ENCODE data around the gene ACYP1. TPM values are rescaled to one million over a fixed set of nuclear protein-coding genes. Genes with fewer than 3 reads are reported as not detected.
"Not testable (repeated sequence)": the region's sequence is repeated elsewhere in the genome, so short reads cannot be mapped to it uniquely, and the experiment has no call there.

The ACYP1 gene
- total RNA-seq, 1 experiment from 2014 or later: 10.8 TPM

GRCh38 chr14:75079521-75079920 lies 15.7 kb upstream of the ACYP1 start:
- no peak for DNase-seq
- H3K27me3 ChIP-seq: no peaks in the 10 kb centered on the region
- no peaks in the 10 kb centered on the region for H3K9me3 ChIP-seq
- no peak overlapping the region for H3K4me3 ChIP-seq
- no peaks in the 10 kb centered on the region; the same call in 1 of the 2 replicates for H3K36me3 ChIP-seq

GRCh38 chr14:75077794-75078193 lies 14.0 kb upstream of the ACYP1 start:
- Histone ChIP-seq H3K27me3 (no peaks in the 10 kb centered on the region), H3K9me3 (no peaks in the 10 kb centered on the region), H3K36me3 (no peaks in the 10 kb centered on the region), H3K4me3 (no peak overlapping the region)
- no peak for DNase-seq

- H3K9me3 ChIP-seq: no peaks in the 10 kb centered on the region
- no peak for DNase-seq
- H3K27me3 ChIP-seq: no peaks in the 10 kb centered on the region
- no peak overlapping the region for H3K4me3 ChIP-seq
- H3K36me3 ChIP-seq: no peaks in the 10 kb centered on the region
These were observed 6.6 kb upstream of the ACYP1 start for GRCh38 chr14:75070383-75070782.

- Histone ChIP-seq H3K36me3 (no peaks in the 10 kb centered on the region), H3K27me3 (no peaks in the 10 kb centered on the region)
- no peak for DNase-seq
These were observed 6.0 kb upstream of the ACYP1 start for GRCh38 chr14:75069811-75070145.

GRCh38 chr14:75069121-75069810 lies 5.4 kb upstream of the ACYP1 start, which contains the start of gene ZC2HC1C:
Gene ZC2HC1C (plus strand): TSS chr14:75069641. CDS start chr14:75070574, 933 bp downstream.
- H3K4me3 ChIP-seq: peak within 1 kb of the TSS; percentile 45
- no peaks in the 10 kb centered on the region for H3K9me3 ChIP-seq
- DNase-seq: peak; percentile 87
- H3K36me3 ChIP-seq: no peaks in the 10 kb centered on the region
- no peaks in the 10 kb centered on the region for H3K27me3 ChIP-seq

More at GRCh38 chr14:75069811-75070145, 6.0 kb upstream of the ACYP1 start:
- H3K9me3 ChIP-seq: no peaks in the 10 kb centered on the region
- H3K4me3 ChIP-seq: peak overlapping the region; percentile 45

GRCh38 chr14:75068294-75069120 lies 4.7 kb upstream of the ACYP1 start:
- DNase-seq: no peak
- no peaks in the 10 kb centered on the region for H3K27me3 ChIP-seq
- no peaks in the 10 kb centered on the region for H3K9me3 ChIP-seq
- H3K36me3 ChIP-seq: no peaks in the 10 kb centered on the region
- H3K4me3 ChIP-seq: peak overlapping the region; percentile 45

GRCh38 chr14:75067765-75068164 lies 3.9 kb upstream of the ACYP1 start:
- H3K36me3 ChIP-seq, H3K27me3 ChIP-seq, H3K9me3 ChIP-seq, DNase-seq: not testable (repeated sequence)
- peak overlapping the region; percentile 45 for H3K4me3 ChIP-seq

GRCh38 chr14:75067212-75067611 lies 3.4 kb upstream of the ACYP1 start:
- no peak for DNase-seq
- Histone ChIP-seq H3K27me3 (no peaks in the 10 kb centered on the region), H3K9me3 (no peaks in the 10 kb centered on the region), H3K36me3 (no peaks in the 10 kb centered on the region), H3K4me3 (no peak overlapping the region)

GRCh38 chr14:75066691-75067090 lies 2.9 kb upstream of the ACYP1 start:
- H3K4me3 ChIP-seq: no peak overlapping the region
- no peaks in the 10 kb centered on the region for H3K27me3 ChIP-seq
- H3K9me3 ChIP-seq: no peaks in the 10 kb centered on the region
- H3K36me3 ChIP-seq: no peaks in the 10 kb centered on the region
- DNase-seq: no peak

- H3K36me3 ChIP-seq: peaks cover 11% of the 10 kb centered on the region
- no peaks in the 10 kb centered on the region for H3K27me3 ChIP-seq
These were observed 362 bp upstream of the ACYP1 start for GRCh38 chr14:75064205-75064567.

GRCh38 chr14:75063013-75063412 lies 811 bp downstream of the ACYP1 start:
- no peaks in the 10 kb centered on the region for H3K27me3 ChIP-seq
- H3K36me3 ChIP-seq: peaks cover 11% of the 10 kb centered on the region
- no peak for DNase-seq
- peak overlapping the region; percentile 81 for H3K4me3 ChIP-seq
- no peaks in the 10 kb centered on the region for H3K9me3 ChIP-seq

More at GRCh38 chr14:75064205-75064567, 362 bp upstream of the ACYP1 start:
- Histone ChIP-seq H3K4me3 (peak overlapping the region; percentile 81), H3K9me3 (no peaks in the 10 kb centered on the region)
- DNase-seq: no peak

GRCh38 chr14:75060420-75060819 lies 3.4 kb downstream of the ACYP1 start:
- Histone ChIP-seq H3K4me3 (no peak overlapping the region), H3K9me3 (no peaks in the 10 kb centered on the region), H3K36me3 (peaks cover 16% of the 10 kb centered on the region), H3K27me3 (no peaks in the 10 kb centered on the region)
- DNase-seq: no peak

- DNase-seq: no peak
- Histone ChIP-seq H3K4me3 (no peak overlapping the region), H3K9me3 (no peaks in the 10 kb centered on the region), H3K27me3 (no peaks in the 10 kb centered on the region), H3K36me3 (peaks cover 17% of the 10 kb centered on the region)
These were observed 4.2 kb downstream of the ACYP1 start for GRCh38 chr14:75059642-75060041.

- peaks cover 9% of the 10 kb centered on the region for H3K36me3 ChIP-seq
- H3K9me3 ChIP-seq: no peaks in the 10 kb centered on the region
- no peak for DNase-seq
- H3K27me3 ChIP-seq: no peaks in the 10 kb centered on the region
- H3K4me3 ChIP-seq: no peak overlapping the region
These were observed 9.4 kb downstream of the ACYP1 start for GRCh38 chr14:75054421-75054820.

GRCh38 chr14:75053396-75054291 lies 10.2 kb downstream of the ACYP1 start:
- DNase-seq: no peak
- Histone ChIP-seq H3K9me3 (no peaks in the 10 kb centered on the region), H3K4me3 (no peak overlapping the region), H3K36me3 (peaks cover 16% of the 10 kb centered on the region), H3K27me3 (no peaks in the 10 kb centered on the region)

GRCh38 chr14:75051556-75051899 lies 12.3 kb downstream of the ACYP1 start:
- H3K4me3 ChIP-seq: peak overlapping the region; percentile 59
- DNase-seq: no peak
- H3K27me3 ChIP-seq: no peaks in the 10 kb centered on the region
- peaks cover 18% of the 10 kb centered on the region for H3K36me3 ChIP-seq
- H3K9me3 ChIP-seq: no peaks in the 10 kb centered on the region

All from MG63 (cell line).